Suprapubic skin (tissue), 4 donors: ENCODE results near the gene SLC43A3. TPM values are rescaled to one million over a fixed set of nuclear protein-coding genes. Genes with fewer than 3 reads are reported as not detected.

Experiments used
- DNase-seq, 2 donors: peaks; one replicate each; pipeline ENCODE4 v3.0.0-alpha.2; 2019; ENCODE audit warnings: low spot score in 2 of 2
- H3K27ac ChIP-seq: fragments of 200-600 bp; sonication (generic); one replicate; pipeline ENCODE4 v1.5.1; 2019
- H3K27me3 ChIP-seq: fragments of 200-600 bp; sonication (generic); one replicate; pipeline ENCODE4 v1.5.1; 2019
- H3K36me3 ChIP-seq: fragments of 200-600 bp; sonication (generic); one replicate; pipeline ENCODE4 v1.5.1; 2019
- H3K4me1 ChIP-seq: fragments of 200-600 bp; sonication (generic); one replicate; pipeline ENCODE4 v1.5.1; 2019
- H3K4me3 ChIP-seq: fragments of 200-600 bp; sonication (generic); one replicate; pipeline ENCODE4 v1.5.1; 2019; ENCODE audit warnings: mild to moderate bottlenecking
- H3K9me3 ChIP-seq: fragments of 200-600 bp; sonication (generic); one replicate; pipeline ENCODE4 v1.5.1; 2019
- EP300 ChIP-seq: sonication (generic); formaldehyde crosslinking; IDR thresholded peaks from one replicate; pipeline ENCODE4 v1.6.1; 2017; ENCODE audit warnings: antibody characterized with exemption
- POLR2A ChIP-seq, 2 donors: fragments of 450-650 bp; IDR thresholded peaks; one replicate each; pipeline ENCODE4 v1.6.1; 2017; ENCODE audit warnings: antibody characterized with exemption in 2 of 2, mild to moderate bottlenecking in 2 of 2, moderate library complexity in 2 of 2
- POLR2AphosphoS5 ChIP-seq, 3 donors: sonication (generic); formaldehyde crosslinking; IDR thresholded peaks; one replicate each; pipeline ENCODE4 v1.6.1; 2017; ENCODE audit warnings: antibody characterized with exemption in 3 of 3
- WGBS: methylation state at CpG from one replicate; pipeline ENCODE4 v1.1.5; 2018; 5-methylcytosine and 5-hydroxymethylcytosine counted together
- total RNA-seq, 4 donors: library from RNA; depleted of rRNA; stranded (reverse); fragments of >200 nt; gene quantifications; one replicate each; pipeline ENCODE4 v1.1.0, GENCODE V29; 2016
- TF ChIP-seq, protein P1 (sequence below), 2 donors: fragments of 200-600 bp in 1 of 2; fragments of 450-650 bp in 1 of 2; sonication (generic) in 1 of 2; IDR thresholded peaks; one replicate each; pipeline ENCODE4 v1.5.1; 2016 to 2019; ENCODE audit warnings: antibody characterized with exemption in 2 of 2, mild to moderate bottlenecking in 1 of 2, moderate library complexity in 1 of 2

The SLC43A3 gene
- total RNA-seq, 4 donors from 2014 or later: 44.5 to 70.4 (median 60.0) TPM

- TF ChIP-seq, protein P1, sequence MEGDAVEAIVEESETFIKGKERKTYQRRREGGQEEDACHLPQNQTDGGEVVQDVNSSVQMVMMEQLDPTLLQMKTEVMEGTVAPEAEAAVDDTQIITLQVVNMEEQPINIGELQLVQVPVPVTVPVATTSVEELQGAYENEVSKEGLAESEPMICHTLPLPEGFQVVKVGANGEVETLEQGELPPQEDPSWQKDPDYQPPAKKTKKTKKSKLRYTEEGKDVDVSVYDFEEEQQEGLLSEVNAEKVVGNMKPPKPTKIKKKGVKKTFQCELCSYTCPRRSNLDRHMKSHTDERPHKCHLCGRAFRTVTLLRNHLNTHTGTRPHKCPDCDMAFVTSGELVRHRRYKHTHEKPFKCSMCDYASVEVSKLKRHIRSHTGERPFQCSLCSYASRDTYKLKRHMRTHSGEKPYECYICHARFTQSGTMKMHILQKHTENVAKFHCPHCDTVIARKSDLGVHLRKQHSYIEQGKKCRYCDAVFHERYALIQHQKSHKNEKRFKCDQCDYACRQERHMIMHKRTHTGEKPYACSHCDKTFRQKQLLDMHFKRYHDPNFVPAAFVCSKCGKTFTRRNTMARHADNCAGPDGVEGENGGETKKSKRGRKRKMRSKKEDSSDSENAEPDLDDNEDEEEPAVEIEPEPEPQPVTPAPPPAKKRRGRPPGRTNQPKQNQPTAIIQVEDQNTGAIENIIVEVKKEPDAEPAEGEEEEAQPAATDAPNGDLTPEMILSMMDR (IDR thresholded peaks at IDR 0.05): no peak
- TF ChIP-seq POLR2A (IDR thresholded peaks at IDR 0.05) (no peak), POLR2AphosphoS5 (IDR thresholded peaks at IDR 0.05) (no peak), EP300 (no peak)
- Histone ChIP-seq H3K36me3 (no peaks in the 10 kb centered on the region), H3K4me3 (no peak overlapping the region), H3K4me1 (no peaks in the 10 kb centered on the region), H3K27ac (no peak overlapping the region), H3K27me3 (no peaks in the 10 kb centered on the region), H3K9me3 (no peaks in the 10 kb centered on the region)
- DNase-seq: no peak
- 32% methylated on average over 9 of the region's 10 CpGs for WGBS
Observed at GRCh38 chr11:57379732-57380131, 47.2 kb downstream of the SLC43A3 start.

GRCh38 chr11:57378186-57378585, 48.7 kb downstream of the SLC43A3 start:
- H3K27me3 ChIP-seq: no peaks in the 10 kb centered on the region
- H3K4me3 ChIP-seq: no peak overlapping the region
- H3K4me1 ChIP-seq: no peaks in the 10 kb centered on the region
- no peaks in the 10 kb centered on the region for H3K36me3 ChIP-seq
- H3K27ac ChIP-seq: no peak overlapping the region
- DNase-seq: no peak
- TF ChIP-seq EP300 (no peak), POLR2AphosphoS5 (IDR thresholded peaks at IDR 0.05) (no peak), POLR2A (IDR thresholded peaks at IDR 0.05) (no peak)
- TF ChIP-seq, protein P1 (IDR thresholded peaks at IDR 0.05): no peak
- no peaks in the 10 kb centered on the region for H3K9me3 ChIP-seq

DNA sequence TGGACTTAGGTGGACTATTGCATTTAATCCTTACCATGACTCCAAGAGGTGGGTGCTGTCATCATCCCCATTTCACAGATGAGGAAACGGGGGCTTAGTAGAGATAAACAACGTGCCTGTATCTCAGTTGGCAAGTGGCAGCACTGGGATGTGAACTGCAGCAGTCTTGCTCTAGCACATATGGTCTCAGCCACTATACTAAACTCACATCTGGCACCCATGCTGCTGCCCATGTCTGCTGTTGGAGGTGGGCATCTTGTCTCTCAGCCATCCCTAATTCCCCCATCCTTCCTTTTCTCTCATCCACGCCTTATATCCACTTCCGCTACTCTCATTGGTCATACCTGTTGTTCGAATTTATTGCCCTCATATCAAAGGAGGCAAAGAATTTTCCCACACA, 49.8 kb downstream of the SLC43A3 start:
- Histone ChIP-seq H3K36me3 (no peaks in the 10 kb centered on the region), H3K27me3 (no peaks in the 10 kb centered on the region), H3K27ac (no peak overlapping the region), H3K4me1 (no peaks in the 10 kb centered on the region), H3K9me3 (no peaks in the 10 kb centered on the region), H3K4me3 (no peak overlapping the region)
- DNase-seq: no peak
- whole genome bisulfite sequencing: 50% methylated on average over 5 of the region's 5 CpGs
- TF ChIP-seq, protein P1 (IDR thresholded peaks at IDR 0.05): no peak
- TF ChIP-seq EP300: no peak
- TF ChIP-seq POLR2A (IDR thresholded peaks at IDR 0.05): no peak
- TF ChIP-seq POLR2AphosphoS5 (IDR thresholded peaks at IDR 0.05): no peak

DNA sequence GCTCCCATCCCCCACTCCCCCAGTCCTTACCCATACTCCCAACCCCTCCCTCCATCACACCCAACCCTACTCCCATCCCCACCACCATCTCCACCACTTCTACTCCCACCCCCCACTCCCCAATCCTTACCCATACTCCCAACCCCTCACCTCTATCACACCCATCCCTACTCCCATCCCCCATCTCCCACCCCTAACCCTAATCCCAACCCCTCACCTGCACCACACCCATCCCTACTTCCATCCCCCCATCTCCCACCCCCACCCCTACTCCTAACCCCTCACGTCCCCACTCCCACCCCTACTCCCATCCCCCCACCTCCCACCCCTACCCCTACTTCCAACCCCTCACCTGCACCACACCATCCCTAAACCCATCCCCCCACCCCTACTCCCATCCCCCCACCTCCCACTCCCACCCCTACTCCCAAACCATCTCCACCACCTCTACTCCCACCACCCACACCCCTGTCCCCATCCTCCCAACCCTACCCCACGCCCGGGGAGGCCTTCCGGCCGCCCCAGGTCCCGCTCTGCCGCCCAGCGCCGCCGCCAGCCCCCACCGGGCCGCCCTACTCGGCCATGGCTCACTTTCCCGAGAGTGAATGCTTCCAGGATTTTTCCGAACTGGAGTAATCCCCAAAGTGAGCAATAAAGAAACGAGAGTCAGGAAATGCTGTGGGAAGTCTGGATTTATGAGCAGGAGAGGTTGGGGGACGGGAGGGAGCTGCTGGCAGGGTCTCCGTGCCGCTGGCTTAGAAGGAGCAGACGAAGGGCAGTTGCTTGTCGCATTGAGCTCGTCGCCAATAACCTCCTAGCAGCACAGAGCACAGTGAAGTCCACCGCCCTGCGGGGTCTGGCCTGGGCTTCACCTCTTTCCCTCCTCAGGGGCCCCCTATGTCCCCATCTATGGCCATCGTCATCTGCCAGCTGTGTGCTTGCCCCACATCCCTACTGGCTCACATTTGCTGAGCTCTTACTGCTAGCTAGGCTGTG, 50.5 kb downstream of the SLC43A3 start:
- Histone ChIP-seq H3K27me3 (no peaks in the 10 kb centered on the region), H3K27ac (no peak overlapping the region), H3K4me3 (no peak overlapping the region), H3K9me3 (no peaks in the 10 kb centered on the region), H3K4me1 (no peaks in the 10 kb centered on the region), H3K36me3 (no peaks in the 10 kb centered on the region)
- no peak for DNase-seq
- WGBS: 39% methylated on average over 14 of the region's 26 CpGs
- TF ChIP-seq EP300 (no peak), POLR2A (IDR thresholded peaks at IDR 0.05) (no peak)
- TF ChIP-seq, protein P1 (IDR thresholded peaks at IDR 0.05): no peak

DNA sequence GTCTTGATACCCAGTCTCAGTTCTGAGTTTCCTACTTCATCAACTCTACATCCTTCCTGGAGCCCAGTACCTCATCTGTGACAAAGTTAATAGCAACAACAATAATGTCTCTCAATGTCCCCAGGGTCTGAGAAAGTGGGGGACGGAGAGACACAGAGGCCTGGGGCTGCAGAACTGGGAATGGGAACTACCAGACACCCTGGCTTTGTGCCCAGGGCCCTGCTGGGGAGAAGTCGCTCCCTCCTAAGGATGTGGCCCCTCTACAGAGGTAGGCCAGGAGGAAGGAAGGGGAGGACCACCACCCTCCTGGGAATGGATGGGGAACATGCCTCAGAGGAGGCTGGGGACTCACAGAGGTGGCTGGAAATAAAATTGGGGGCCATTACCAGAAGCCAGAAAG, 51.4 kb downstream of the SLC43A3 start:
- TF ChIP-seq POLR2AphosphoS5 (IDR thresholded peaks at IDR 0.05): no peak
- TF ChIP-seq POLR2A (IDR thresholded peaks at IDR 0.05): no peak
- TF ChIP-seq, protein P1 (IDR thresholded peaks at IDR 0.05): no peak
- TF ChIP-seq EP300: no peak
- no peak overlapping the region for H3K27ac ChIP-seq
- no peak for DNase-seq
- no peaks in the 10 kb centered on the region for H3K36me3 ChIP-seq
- H3K4me1 ChIP-seq: no peaks in the 10 kb centered on the region
- H3K9me3 ChIP-seq: no peaks in the 10 kb centered on the region
- 68% methylated on average over 2 of the region's 2 CpGs for WGBS
- no peaks in the 10 kb centered on the region for H3K27me3 ChIP-seq
- H3K4me3 ChIP-seq: no peak overlapping the region
